Measurements from ENCODE around the gene ATP2A1.

- no peak for TF ChIP-seq CTCF (IDR thresholded peaks at IDR 0.05)
- TF ChIP-seq, protein P1, sequence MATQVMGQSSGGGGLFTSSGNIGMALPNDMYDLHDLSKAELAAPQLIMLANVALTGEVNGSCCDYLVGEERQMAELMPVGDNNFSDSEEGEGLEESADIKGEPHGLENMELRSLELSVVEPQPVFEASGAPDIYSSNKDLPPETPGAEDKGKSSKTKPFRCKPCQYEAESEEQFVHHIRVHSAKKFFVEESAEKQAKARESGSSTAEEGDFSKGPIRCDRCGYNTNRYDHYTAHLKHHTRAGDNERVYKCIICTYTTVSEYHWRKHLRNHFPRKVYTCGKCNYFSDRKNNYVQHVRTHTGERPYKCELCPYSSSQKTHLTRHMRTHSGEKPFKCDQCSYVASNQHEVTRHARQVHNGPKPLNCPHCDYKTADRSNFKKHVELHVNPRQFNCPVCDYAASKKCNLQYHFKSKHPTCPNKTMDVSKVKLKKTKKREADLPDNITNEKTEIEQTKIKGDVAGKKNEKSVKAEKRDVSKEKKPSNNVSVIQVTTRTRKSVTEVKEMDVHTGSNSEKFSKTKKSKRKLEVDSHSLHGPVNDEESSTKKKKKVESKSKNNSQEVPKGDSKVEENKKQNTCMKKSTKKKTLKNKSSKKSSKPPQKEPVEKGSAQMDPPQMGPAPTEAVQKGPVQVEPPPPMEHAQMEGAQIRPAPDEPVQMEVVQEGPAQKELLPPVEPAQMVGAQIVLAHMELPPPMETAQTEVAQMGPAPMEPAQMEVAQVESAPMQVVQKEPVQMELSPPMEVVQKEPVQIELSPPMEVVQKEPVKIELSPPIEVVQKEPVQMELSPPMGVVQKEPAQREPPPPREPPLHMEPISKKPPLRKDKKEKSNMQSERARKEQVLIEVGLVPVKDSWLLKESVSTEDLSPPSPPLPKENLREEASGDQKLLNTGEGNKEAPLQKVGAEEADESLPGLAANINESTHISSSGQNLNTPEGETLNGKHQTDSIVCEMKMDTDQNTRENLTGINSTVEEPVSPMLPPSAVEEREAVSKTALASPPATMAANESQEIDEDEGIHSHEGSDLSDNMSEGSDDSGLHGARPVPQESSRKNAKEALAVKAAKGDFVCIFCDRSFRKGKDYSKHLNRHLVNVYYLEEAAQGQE (IDR thresholded peaks at IDR 0.05; ENCODE audit: insufficient read depth in 1 of 2, low read depth in 2 of 2, low read length in 1 of 2): no peak
These were observed 34.3 kb downstream of the ATP2A1 start for GRCh38 chr16:28912558-28912957.

Data from Panc1 (cell line).